Measurements from ENCODE around the gene LDLRAD1. TPM values are rescaled to one million over a fixed set of nuclear protein-coding genes. Genes with fewer than 3 reads are reported as not detected.
"Not testable (repeated sequence)": the region's sequence is repeated elsewhere in the genome, so short reads cannot be mapped to it uniquely, and the experiment has no call there.

LDLRAD1 gene
- total and polyA plus RNA-seq, 2 of the 13 experiments (the other 11 are each of a cell fraction or from before 2014, with no cell fraction given), result 2.5 to 14.0 TPM

- ATAC-seq (no peak), FAIRE-seq (no peak), DNase-seq (ENCODE audit: low spot score) (no peak)
- Histone ChIP-seq H3K4me1 (ENCODE audit: insufficient read depth, low read length) (peaks cover 34% of the 10 kb centered on the region), H3K27ac (ENCODE audit: extremely low read length, insufficient read depth, low read length) (peak overlapping the region; percentile 80), H3K27me3 (ENCODE audit: control insufficient read depth in 1 of 2, insufficient read depth in 2 of 2, low read length in 2 of 2) (no peaks in the 10 kb centered on the region; a peak in 1 of 5 replicates), H3K9ac (ENCODE audit: insufficient read depth, low read depth, low read length) (peak overlapping the region; percentile 81), H2AFZ (ENCODE audit: low read length) (no peak overlapping the region), H4K20me1 (ENCODE audit: insufficient read depth, low read length) (peaks cover 5% of the 10 kb centered on the region), H3K4me2 (ENCODE audit: low read depth, low read length) (peak overlapping the region; percentile 82), H3K36me3 (replicated peaks in 1 of 2; ENCODE audit: control insufficient read depth in 1 of 2, insufficient read depth in 2 of 2, low read length in 2 of 2) (no peaks in the 10 kb centered on the region; a peak in 2 of 5 replicates), H3K9me3 (ENCODE audit: low read length) (no peaks in the 10 kb centered on the region), H3K79me2 (ENCODE audit: insufficient read depth, low read length) (peaks cover 57% of the 10 kb centered on the region), H3K4me3 (replicated peaks in 1 of 3; ENCODE audit: insufficient read depth in 1 of 3, low read depth in 2 of 3, low read length in 3 of 3) (peak overlapping the region; percentile 76 to 98 (median 91))
- TF ChIP-seq POLR2A (IDR thresholded peaks at IDR 0.05; ENCODE audit: insufficient read depth in 1 of 2, low read depth in 2 of 2, low read length in 2 of 2) (peak in 1 of 2 experiments; percentile 3; a peak in 1 of 4 replicates), SUZ12 (IDR thresholded peaks at IDR 0.05; ENCODE audit: low read depth, low read length) (no peak), FOXA3 (CRISPR knock-in tag; IDR thresholded peaks at IDR 0.05) (0 out of 2 replicates have a peak, but pooled peaks have one; percentile 4), TIGD3 (CRISPR knock-in tag; IDR thresholded peaks at IDR 0.05; ENCODE audit: borderline replicate concordance) (0 out of 2 replicates have a peak, but pooled peaks have one; percentile 60), ZNF292 (CRISPR knock-in tag; IDR thresholded peaks at IDR 0.05; ENCODE audit: borderline replicate concordance, low read depth) (0 out of 2 replicates have a peak, but pooled peaks have one; percentile 36), ZNF790 (CRISPR knock-in tag; IDR thresholded peaks at IDR 0.05; ENCODE audit: borderline replicate concordance) (0 out of 2 replicates have a peak, but pooled peaks have one; percentile 2), MEIS1 (CRISPR knock-in tag; IDR thresholded peaks at IDR 0.05; ENCODE audit: borderline replicate concordance) (0 out of 2 replicates have a peak, but pooled peaks have one; percentile 3), EP300 (IDR thresholded peaks at IDR 0.05; ENCODE audit: low read depth in 2 of 2, low read length in 2 of 2) (no peak), EP300 (CRISPR knock-in tag; IDR thresholded peaks at IDR 0.05; ENCODE audit: borderline replicate concordance) (0 out of 2 replicates have a peak, but pooled peaks have one; percentile 4), SIN3A (IDR thresholded peaks at IDR 0.05; ENCODE audit: borderline replicate concordance, low read depth, low read length) (0 out of 2 replicates have a peak, but pooled peaks have one; percentile 3)
- TF ChIP-seq, protein P1, sequence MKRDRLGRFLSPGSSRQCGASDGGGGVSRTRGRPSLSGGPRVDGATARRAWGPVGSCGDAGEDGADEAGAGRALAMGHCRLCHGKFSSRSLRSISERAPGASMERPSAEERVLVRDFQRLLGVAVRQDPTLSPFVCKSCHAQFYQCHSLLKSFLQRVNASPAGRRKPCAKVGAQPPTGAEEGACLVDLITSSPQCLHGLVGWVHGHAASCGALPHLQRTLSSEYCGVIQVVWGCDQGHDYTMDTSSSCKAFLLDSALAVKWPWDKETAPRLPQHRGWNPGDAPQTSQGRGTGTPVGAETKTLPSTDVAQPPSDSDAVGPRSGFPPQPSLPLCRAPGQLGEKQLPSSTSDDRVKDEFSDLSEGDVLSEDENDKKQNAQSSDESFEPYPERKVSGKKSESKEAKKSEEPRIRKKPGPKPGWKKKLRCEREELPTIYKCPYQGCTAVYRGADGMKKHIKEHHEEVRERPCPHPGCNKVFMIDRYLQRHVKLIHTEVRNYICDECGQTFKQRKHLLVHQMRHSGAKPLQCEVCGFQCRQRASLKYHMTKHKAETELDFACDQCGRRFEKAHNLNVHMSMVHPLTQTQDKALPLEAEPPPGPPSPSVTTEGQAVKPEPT (CRISPR knock-in tag; IDR thresholded peaks at IDR 0.05; ENCODE audit: low read depth), result no peak
- 2% methylated on average over 8 of the region's 8 CpGs for WGBS (ENCODE audit: low lambda C conversion rate)
- POLR2A ChIA-PET, result interaction anchor here (0.9 to 4.6 kb wide), 11 partner anchors 8 to 355 kb away, joined by 3 to 42 read pairs (median 5); partner anchors contain the start of gene LDLRAD1
- CTCF ChIA-PET (ENCODE audit: low intra/inter-chr PET ratio, low total read pairs), result no interaction called here
- in situ Hi-C loops (cut with HindIII; ENCODE audit: extremely low pct_ligation_motif_present, low pct_unique_long_range_greater_than_20kb) (no loop called here), intact Hi-C loops (cut with micrococcal nuclease; ENCODE audit: unreplicated experiment) (loop anchor here (2.0 kb wide), 2 partner anchors 19 to 59 kb away; no protein-coding TSS in a partner anchor)
- BruUV-seq (replicated peaks), result no TSS peak
Observed at GRCh38 chr1:54051933-54052430, 34.0 kb upstream of the LDLRAD1 start.

DNA sequence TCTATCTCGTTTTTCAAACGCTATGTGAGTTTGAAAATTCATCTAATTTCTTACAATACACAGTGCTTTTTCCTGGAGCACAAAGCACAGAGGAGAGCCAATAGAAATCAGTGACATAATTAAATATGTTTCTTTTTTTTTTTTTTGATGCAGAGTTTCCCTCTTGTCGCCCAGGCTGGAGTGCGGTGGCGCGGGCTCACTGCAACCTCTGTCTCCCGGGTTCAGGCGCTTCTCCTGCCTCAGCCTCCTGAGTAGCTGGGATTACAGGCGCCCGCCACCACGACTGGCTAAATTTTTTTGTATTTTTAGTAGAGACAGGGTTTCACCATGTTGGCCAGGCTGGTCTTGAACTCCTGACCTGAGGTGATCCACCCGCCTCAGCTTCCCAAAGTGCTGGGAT is 32.4 kb upstream of the LDLRAD1 start:
- in situ Hi-C loops (cut with HindIII; ENCODE audit: extremely low pct_ligation_motif_present, low pct_unique_long_range_greater_than_20kb); intact Hi-C loops (cut with micrococcal nuclease; ENCODE audit: unreplicated experiment); CTCF ChIA-PET (ENCODE audit: low intra/inter-chr PET ratio, low total read pairs); H3K4me2 ChIP-seq (ENCODE audit: low read depth, low read length); H2AFZ ChIP-seq (ENCODE audit: low read length); H3K36me3 ChIP-seq (replicated peaks in 1 of 2; ENCODE audit: control insufficient read depth in 1 of 2, insufficient read depth in 2 of 2, low read length in 2 of 2); FAIRE-seq; POLR2A ChIA-PET; H4K20me1 ChIP-seq (ENCODE audit: insufficient read depth, low read length); BruUV-seq (replicated peaks); ATAC-seq; DNase-seq (ENCODE audit: low spot score); H3K9ac ChIP-seq (ENCODE audit: insufficient read depth, low read depth, low read length); H3K27ac ChIP-seq (ENCODE audit: extremely low read length, insufficient read depth, low read length); H3K27me3 ChIP-seq (ENCODE audit: control insufficient read depth in 1 of 2, insufficient read depth in 2 of 2, low read length in 2 of 2); H3K9me3 ChIP-seq (ENCODE audit: low read length); H3K4me3 ChIP-seq (replicated peaks in 1 of 3; ENCODE audit: insufficient read depth in 1 of 3, low read depth in 2 of 3, low read length in 3 of 3): not testable (repeated sequence)
- Histone ChIP-seq H3K4me1 (ENCODE audit: insufficient read depth, low read length) (peaks cover 40% of the 10 kb centered on the region), H3K79me2 (ENCODE audit: insufficient read depth, low read length) (peaks cover 72% of the 10 kb centered on the region)
- WGBS (ENCODE audit: low lambda C conversion rate), result 97% methylated on average over 12 of the region's 12 CpGs

All from HepG2 (cell line).